H1 (cell line): Measurements from ENCODE around the gene DBNL. TPM values are rescaled to one million over a fixed set of nuclear protein-coding genes. Genes with fewer than 3 reads are reported as not detected.

Source experiments
- BACH1 ChIP-seq: IDR thresholded peaks from 2 replicates; pipeline ENCODE4 v1.6.1; 2012; ENCODE audit warnings: low read length, improper control_type of control experiment
- GABPA ChIP-seq: IDR thresholded peaks from 2 replicates; pipeline ENCODE4 v1.6.1; 2011; ENCODE audit warnings: mild to moderate bottlenecking, low read length, moderate library complexity, borderline replicate concordance; ENCODE audit not compliant: insufficient read depth
- HDAC2 ChIP-seq, 2 experiments: fragments of 300-600 bp in 1 of 2; sonication (generic) in 1 of 2; IDR thresholded peaks; 2 replicates each; pipeline ENCODE4 v1.6.1; 2011 to 2012; ENCODE audit warnings: low read depth in 2 of 2, low read length in 2 of 2, mild to moderate bottlenecking in 2 of 2, moderate library complexity in 2 of 2, borderline replicate concordance in 1 of 2, inconsistent platforms in 1 of 2
- JUND ChIP-seq: IDR thresholded peaks from 2 replicates; pipeline ENCODE4 v1.6.1; 2011; ENCODE audit warnings: mild to moderate bottlenecking, improper control_type of control experiment, low read length
- KDM1A ChIP-seq: fragments of 200-600, 300-600 bp; sonication (generic); IDR thresholded peaks from 2 replicates; pipeline ENCODE4 v1.7.1; 2016; ENCODE audit warnings: mild to moderate bottlenecking, low read length, borderline replicate concordance
- NRF1 ChIP-seq: IDR thresholded peaks from 2 replicates; pipeline ENCODE4 v1.6.1; 2011; ENCODE audit warnings: mild to moderate bottlenecking, low read depth, low read length, improper control_type of control experiment
- POLR2AphosphoS5 ChIP-seq: IDR thresholded peaks from 2 replicates; pipeline ENCODE4 v1.6.1; 2011; ENCODE audit warnings: low read depth, low read length
- RAD21 ChIP-seq, 2 experiments: IDR thresholded peaks in 1 of 2; conservative IDR thresholded peaks in 1 of 2; 2 replicates each; pipeline ENCODE4 v1.6.1; 2011; ENCODE audit warnings: low read depth in 2 of 2, low read length in 2 of 2, improper control_type of control experiment in 1 of 2, inconsistent platforms in 1 of 2, mild to moderate bottlenecking in 1 of 2, moderate library complexity in 1 of 2
- RNF2 ChIP-seq: fragments of 200-900, 300-1000 bp; sonication (generic); IDR thresholded peaks from 2 replicates; pipeline ENCODE4 v1.7.1; 2016; ENCODE audit warnings: borderline replicate concordance, low read depth, mild to moderate bottlenecking, antibody characterized with exemption, low read length; ENCODE audit not compliant: poor library complexity, severe bottlenecking; ENCODE audit errors: missing control alignments
- RXRA ChIP-seq: IDR thresholded peaks from 2 replicates; pipeline ENCODE4 v1.6.1; 2011; ENCODE audit warnings: low read depth, mild to moderate bottlenecking, low read length, moderate library complexity; ENCODE audit not compliant: insufficient read depth
- SIX5 ChIP-seq: IDR thresholded peaks from 2 replicates; pipeline ENCODE4 v1.6.1; 2011; ENCODE audit warnings: mild to moderate bottlenecking, low read depth, low read length
- SUZ12 ChIP-seq: fragments of 200-600 bp; sonication (generic); IDR thresholded peaks from 2 replicates; pipeline ENCODE4 v1.6.1; 2012; ENCODE audit warnings: mild to moderate bottlenecking, inconsistent platforms, low read length, moderate library complexity, mixed read lengths
- YY1 ChIP-seq: IDR thresholded peaks from 2 replicates; pipeline ENCODE4 v1.6.1; 2011; ENCODE audit warnings: low read depth, mild to moderate bottlenecking, low read length
- polyA plus RNA-seq, 7 experiments: library from polyadenylated mRNA; depleted of rRNA in 3 of 7; stranded (reverse) in 5 of 7; unstranded in 2 of 7; fragments of >200 nt in 5 of 7; fragments of 200-250 nt in 2 of 7; gene quantifications; 1 replicate in 5 of 7; 2 replicates in 1 of 7; 4 replicates in 1 of 7; pipeline versions ENCODE4 v1.2.1 to v1.2.3, GENCODE V29; 2011 to 2013; ENCODE audit warnings: missing spikeins in 2 of 7, mixed read lengths in 2 of 7
- total RNA-seq: library from RNA; stranded (reverse); fragmentation: NEBNext Ultra II Directional; extraction: Animal tissue kit (Norgen Biotek cat#: 25700); gene quantifications from 2 replicates; pipeline ENCODE4 v1.2.1, GENCODE V29; 2021

The DBNL gene
- total and polyA plus RNA-seq, 2 of the 8 experiments (the other 6 are each of a cell fraction or from before 2014, with no cell fraction given) = 30.9 to 56.6 TPM

GRCh38 chr7:44044315-44045225 is at the start of gene DBNL (continued):
- no peak for TF ChIP-seq RXRA
- TF ChIP-seq POLR2AphosphoS5 = no peak
- TF ChIP-seq JUND = no peak
- TF ChIP-seq SUZ12 = no peak
- peak in 1 of 2 experiments; percentile 92; a peak in 2 of 4 replicates for TF ChIP-seq HDAC2 (IDR thresholded peaks at IDR 0.05; ENCODE audit: borderline replicate concordance in 1 of 2, low read depth in 2 of 2, low read length in 2 of 2)
- TF ChIP-seq RNF2 = no peak
- no peak for TF ChIP-seq SIX5
- no peak for TF ChIP-seq BACH1
- no peak for TF ChIP-seq NRF1
- TF ChIP-seq GABPA = peak; percentile 96
- no peak for TF ChIP-seq KDM1A
- peak; percentile 69; the same call in 1 of the 2 replicates for TF ChIP-seq YY1
- TF ChIP-seq RAD21 (IDR thresholded peaks at IDR 0.05 in 1 of 2, conservative IDR thresholded peaks at IDR 0.05 in 1 of 2; ENCODE audit: low read depth in 2 of 2, low read length in 2 of 2) = no peak
